LNCaP clone FGC (cell line): ENCODE results near the gene VPREB3.
A peak's percentile ranks its signal among the peaks of the same experiment; 100 is the strongest.

ENCODE experiments used
- DNase-seq: peaks from one replicate; pipeline ENCODE4 v3.0.0-alpha.2; 2011; ENCODE audit warnings: low read depth
- H3K4me3 ChIP-seq: 2 replicates; pipeline ENCODE4 v1.5.1; 2011; ENCODE audit warnings: mild to moderate bottlenecking, low read depth, low read length, control low read depth
- TF ChIP-seq, protein P1 (sequence below): IDR thresholded peaks from 2 replicates; pipeline ENCODE4 v1.5.1; 2012; ENCODE audit warnings: mild to moderate bottlenecking; ENCODE audit not compliant: control insufficient read depth, insufficient read depth; ENCODE audit errors: extremely low read depth

The VPREB3 gene

DNA sequence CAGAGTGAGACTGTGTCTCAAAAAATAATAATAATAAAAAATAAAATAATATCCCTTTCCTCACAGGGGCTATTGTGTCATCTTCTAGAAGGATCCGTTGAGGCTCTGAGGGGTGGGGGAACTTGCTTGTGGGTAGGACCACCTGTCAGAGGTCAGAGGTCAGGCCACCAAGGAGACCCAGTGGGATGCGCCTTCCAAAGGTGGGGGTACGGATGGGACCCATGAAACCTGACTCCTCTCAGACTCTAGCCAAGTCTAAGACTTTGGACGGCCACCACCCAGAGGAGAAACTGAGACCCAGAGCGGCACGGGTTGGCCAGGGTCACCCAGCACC, 18.1 kb upstream of the VPREB3 start:
- no peak for DNase-seq

DNA sequence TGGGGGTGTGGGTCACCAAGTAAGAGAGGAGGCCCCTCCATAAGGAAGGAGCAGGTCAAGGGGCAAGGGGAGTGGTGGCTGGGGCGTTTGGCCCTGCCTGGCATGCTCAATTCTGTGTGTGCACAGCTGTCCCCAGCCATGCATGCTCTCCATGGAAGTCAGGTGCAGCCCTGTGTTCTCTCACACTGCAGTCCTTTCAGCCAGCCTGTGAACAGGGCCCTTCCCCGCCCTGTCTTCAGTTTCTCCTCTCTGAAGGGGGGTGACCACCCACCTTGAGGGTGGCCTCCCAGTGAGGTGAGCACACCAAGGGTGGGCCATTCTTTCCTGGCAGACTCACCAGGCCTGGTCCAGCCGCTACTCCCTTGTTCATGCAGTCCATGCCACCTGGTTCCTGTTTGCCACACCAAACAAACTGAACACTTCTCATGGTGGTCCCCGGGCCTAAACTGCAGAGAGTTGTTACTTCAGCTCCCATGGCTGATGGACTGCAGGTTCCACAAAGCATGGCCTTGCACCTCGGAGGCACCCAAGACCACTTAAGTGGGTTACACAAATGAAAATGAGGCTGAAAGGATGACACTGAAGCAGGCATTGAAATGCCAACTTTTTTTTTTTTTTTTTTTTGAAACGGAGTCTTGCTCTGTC, 15.2 kb upstream of the VPREB3 start:
- no peak for DNase-seq
- no peak overlapping the region for H3K4me3 ChIP-seq
- TF ChIP-seq, protein P1, sequence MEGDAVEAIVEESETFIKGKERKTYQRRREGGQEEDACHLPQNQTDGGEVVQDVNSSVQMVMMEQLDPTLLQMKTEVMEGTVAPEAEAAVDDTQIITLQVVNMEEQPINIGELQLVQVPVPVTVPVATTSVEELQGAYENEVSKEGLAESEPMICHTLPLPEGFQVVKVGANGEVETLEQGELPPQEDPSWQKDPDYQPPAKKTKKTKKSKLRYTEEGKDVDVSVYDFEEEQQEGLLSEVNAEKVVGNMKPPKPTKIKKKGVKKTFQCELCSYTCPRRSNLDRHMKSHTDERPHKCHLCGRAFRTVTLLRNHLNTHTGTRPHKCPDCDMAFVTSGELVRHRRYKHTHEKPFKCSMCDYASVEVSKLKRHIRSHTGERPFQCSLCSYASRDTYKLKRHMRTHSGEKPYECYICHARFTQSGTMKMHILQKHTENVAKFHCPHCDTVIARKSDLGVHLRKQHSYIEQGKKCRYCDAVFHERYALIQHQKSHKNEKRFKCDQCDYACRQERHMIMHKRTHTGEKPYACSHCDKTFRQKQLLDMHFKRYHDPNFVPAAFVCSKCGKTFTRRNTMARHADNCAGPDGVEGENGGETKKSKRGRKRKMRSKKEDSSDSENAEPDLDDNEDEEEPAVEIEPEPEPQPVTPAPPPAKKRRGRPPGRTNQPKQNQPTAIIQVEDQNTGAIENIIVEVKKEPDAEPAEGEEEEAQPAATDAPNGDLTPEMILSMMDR, result no peak

More for the DNA sequence above, 18.1 kb upstream of the VPREB3 start:
- TF ChIP-seq, protein P1, result no peak
- peak overlapping the region; percentile 43 for H3K4me3 ChIP-seq

DNA sequence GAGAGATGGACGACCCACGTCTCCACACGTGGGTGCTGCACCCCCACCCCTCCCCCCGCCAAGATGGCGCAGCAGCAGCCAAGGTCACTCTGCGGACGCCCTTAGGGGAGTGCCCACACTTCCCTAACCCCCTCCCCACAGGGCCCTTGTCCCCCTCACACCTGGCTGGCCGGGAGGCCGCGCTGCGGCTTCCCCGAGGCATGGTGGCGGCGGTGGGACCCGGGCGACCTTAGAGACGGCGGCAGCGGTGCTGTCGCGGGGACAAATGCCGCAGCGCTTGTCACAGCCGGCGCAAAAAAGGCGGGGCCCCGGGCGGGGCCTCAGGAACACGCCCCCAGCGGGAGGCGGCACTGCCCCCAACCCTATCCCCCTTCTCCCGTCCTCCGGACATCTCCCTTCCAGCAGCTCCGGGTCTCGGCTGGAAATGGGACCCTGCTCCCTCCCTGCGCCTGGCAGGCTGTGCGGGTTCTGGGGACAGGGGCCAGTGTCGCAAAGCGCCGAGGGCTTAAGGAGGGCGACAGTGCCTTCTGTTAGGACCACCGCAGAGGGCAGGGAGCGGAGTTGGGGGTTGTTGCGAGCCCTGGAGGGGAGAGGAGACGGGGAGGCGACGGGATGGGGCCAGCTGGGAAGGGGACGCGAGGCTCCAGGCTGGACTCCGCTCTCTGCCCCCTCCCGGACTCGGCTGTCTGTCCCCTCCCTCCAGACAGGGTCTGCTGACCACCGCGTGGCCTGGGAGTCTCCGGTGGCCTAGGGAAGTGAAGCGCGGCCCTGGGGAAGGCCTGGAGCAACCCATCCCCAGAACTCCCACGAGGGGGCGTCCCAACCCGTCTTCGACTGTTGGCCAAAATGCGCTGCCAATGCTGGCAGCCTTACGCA, 13.7 kb upstream of the VPREB3 start, which contains the start of gene CHCHD10:
Gene CHCHD10, minus strand, starts transcription at position 300 of the 876 bp plus-strand sequence. Its CDS starts 98 bp downstream, at position 202.
- TF ChIP-seq, protein P1, result peak; percentile 45
- H3K4me3 ChIP-seq, result peak within 1 kb of the TSS; percentile 87
- DNase-seq, result no peak

DNA sequence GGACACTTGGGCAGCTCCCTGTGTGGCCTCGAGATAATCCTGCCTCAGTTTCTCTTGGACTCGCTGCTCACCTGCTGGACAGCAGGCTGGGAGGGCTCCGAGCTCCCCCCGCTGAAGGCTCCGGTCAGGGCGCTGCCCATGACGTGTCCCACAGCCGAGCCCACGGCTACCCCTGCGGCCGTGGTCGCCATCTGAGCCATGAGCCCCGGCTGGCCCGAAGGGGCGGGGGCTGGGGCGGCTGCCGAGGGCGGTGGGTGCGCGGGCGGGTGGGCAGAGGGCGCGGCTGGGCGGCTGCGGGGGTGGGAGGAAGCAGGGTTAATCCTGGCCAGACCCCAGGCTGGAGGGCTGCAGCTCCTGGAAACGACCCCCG, 13.1 kb upstream of the VPREB3 start:
- peak overlapping the region; percentile 87 for H3K4me3 ChIP-seq
- TF ChIP-seq, protein P1, result no peak
- no peak for DNase-seq

DNA sequence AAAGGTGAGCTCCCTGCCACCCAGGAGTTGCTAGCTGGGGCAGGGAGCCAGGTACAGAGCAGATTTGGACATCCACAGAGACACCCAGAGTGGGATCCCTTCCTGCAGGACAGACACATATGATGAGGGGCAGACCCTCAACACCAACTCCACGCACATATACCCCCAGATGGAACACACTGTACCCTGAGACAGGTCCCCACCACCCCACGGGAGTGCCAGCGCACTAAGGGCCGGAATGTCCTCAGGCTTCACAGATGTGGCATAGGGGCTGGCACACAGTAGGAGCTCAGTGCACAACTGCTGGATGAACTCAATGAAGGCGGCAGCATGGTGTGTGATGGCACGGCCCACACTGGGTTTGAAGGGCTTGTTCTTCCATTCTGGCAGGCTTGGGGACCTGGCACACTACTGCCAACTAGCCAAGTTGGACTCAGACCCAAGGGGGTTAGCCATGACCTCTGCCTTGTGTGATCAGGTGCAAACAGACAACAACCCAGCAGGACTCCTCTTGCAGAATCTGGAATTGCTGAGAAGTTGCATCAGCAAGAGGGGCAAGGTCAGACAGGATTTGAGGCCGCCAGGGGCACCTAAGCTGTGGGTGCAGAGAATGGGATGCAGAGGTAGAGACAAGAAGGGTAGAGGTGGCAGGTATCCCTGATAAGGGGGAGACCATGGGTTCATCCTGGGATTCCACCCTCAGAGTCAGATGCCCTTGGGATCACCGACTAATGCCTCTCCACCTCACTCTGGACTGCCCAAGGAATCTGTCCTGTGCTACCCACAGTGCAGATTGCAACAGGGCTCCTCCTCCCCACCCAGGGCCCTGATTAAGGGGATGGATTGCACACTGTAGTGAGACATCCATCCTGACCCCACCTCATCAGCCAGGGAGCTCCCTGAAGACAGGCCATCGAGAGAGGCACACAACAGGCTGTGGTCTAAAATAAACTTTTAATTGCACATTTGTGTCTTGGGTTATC, 11.0 kb upstream of the VPREB3 start:
- no peak overlapping the region for H3K4me3 ChIP-seq
- DNase-seq, result no peak
- TF ChIP-seq, protein P1, result no peak

DNA sequence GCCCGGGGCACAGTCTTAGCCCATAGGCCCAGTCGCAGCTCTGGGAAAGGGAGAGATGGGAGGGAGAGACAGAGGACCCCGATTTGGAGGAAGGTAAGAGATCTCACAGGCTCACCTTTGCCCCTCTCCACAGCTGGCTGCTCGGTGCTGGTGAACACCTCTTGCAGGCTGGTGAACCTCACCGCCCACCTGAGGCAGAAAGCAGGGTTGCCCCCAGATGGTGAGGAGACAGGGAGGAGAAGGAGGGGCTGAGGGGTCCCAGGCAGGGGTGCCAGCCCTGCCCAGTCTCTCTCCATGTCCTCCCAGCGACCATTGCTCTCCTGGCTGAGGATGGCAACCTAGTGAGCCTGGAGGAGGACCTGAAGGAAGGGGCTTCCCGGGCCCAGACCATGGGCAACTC, 9.7 kb upstream of the VPREB3 start:
- H3K4me3 ChIP-seq, result no peak overlapping the region
- TF ChIP-seq, protein P1, result no peak
- DNase-seq, result no peak
